Spleen (tissue), 7 donors: ENCODE data around the gene DEK.

ENCODE experiments used
- CTCF ChIP-seq, 11 experiments: fragments of 200-600 bp in 7 of 11; fragments of 450-650 bp in 4 of 11; sonication (generic) in 4 of 11; IDR thresholded peaks in 8 of 11; conservative IDR thresholded peaks in 3 of 11; 1 replicate in 7 of 11; 2 replicates in 4 of 11; pipeline versions ENCODE4 v1.4.0 to v1.8.0; 2016 to 2021; ENCODE audit warnings: antibody characterized with exemption in 11 of 11, inconsistent platforms in 4 of 11, mild to moderate bottlenecking in 1 of 11
- POLR2A ChIP-seq, 3 donors: fragments of 450-650 bp; IDR thresholded peaks; one replicate each; pipeline ENCODE4 v1.5.1; 2017; ENCODE audit warnings: antibody characterized with exemption in 3 of 3, mild to moderate bottlenecking in 1 of 3
- POLR2AphosphoS5 ChIP-seq, 3 donors: sonication (generic); formaldehyde crosslinking; IDR thresholded peaks; one replicate each; pipeline ENCODE4 v1.5.1; 2017; ENCODE audit warnings: antibody characterized with exemption in 3 of 3
- donor health status: DM: no; HTN: no; CAD: no; lungs with moderate emphysema.
- donor health status: DM: no; HTN: no; CAD: no.
- donor health status: DM: no; HTN: no; CAD: no.

DNA sequence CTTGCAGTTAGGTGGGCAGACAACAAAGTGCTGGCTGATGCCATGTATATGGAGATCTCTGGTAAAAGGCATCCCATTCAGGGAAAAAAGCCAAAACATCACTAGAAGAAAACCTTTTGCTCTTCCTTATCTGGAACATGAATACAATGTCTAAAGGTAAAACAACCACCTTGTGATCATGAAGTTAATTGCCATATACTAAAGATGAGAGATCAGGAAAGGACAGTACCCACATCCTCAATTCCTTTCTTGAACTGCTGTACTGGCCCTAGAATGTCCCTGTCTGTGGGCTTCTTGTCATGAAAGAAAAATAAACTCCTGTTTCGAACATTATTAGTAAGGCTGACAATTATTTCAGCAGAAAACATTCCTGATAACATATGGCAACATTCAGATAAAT lies 19.3 kb downstream of the DEK start:
- TF ChIP-seq CTCF (IDR thresholded peaks at IDR 0.05 in 8 of 11, conservative IDR thresholded peaks at IDR 0.05 in 3 of 11): no peak
- TF ChIP-seq POLR2A (IDR thresholded peaks at IDR 0.05): no peak
- no peak for TF ChIP-seq POLR2AphosphoS5 (IDR thresholded peaks at IDR 0.05)
